K562 (cell line): Measurements from ENCODE around the gene PIGV. TPM values are rescaled to one million over a fixed set of nuclear protein-coding genes. Genes with fewer than 3 reads are reported as not detected.

ENCODE experiments used
- EP300 ChIP-seq: IDR thresholded peaks from 2 replicates; pipeline ENCODE4 v1.6.1; 2012; ENCODE audit warnings: low read length, improper control_type of control experiment
- FOXP4 ChIP-seq: sonication (generic); formaldehyde crosslinking; IDR thresholded peaks from 2 replicates; pipeline ENCODE4 v1.8.0; 2022; ENCODE audit warnings: mild to moderate bottlenecking, missing genetic modification reagents, borderline replicate concordance
- HDGF ChIP-seq: fragments of 450-650 bp; IDR thresholded peaks from 2 replicates; pipeline ENCODE4 v1.6.1; 2016
- LEF1 ChIP-seq: fragments of 450-650 bp; IDR thresholded peaks from 2 replicates; pipeline ENCODE4 v1.6.1; 2016; ENCODE audit warnings: mild to moderate bottlenecking
- MTA3 ChIP-seq: fragments of 450-650 bp; formaldehyde crosslinking; IDR thresholded peaks from 2 replicates; pipeline ENCODE4 v1.6.1; 2017; ENCODE audit warnings: mild to moderate bottlenecking, borderline replicate concordance
- NFIX ChIP-seq: fragments of 250-450 bp; sonication (Bioruptor Pico); IDR thresholded peaks from 2 replicates; pipeline ENCODE4 v1.4.0; 2020; ENCODE audit warnings: low read depth, mild to moderate bottlenecking, moderate library complexity
- PREB ChIP-seq: sonication (generic); formaldehyde crosslinking; IDR thresholded peaks from 2 replicates; pipeline ENCODE4 v1.8.1; 2023; ENCODE audit warnings: mild to moderate bottlenecking, missing genetic modification reagents
- PTBP1 ChIP-seq: fragments of 200-400 bp; formaldehyde crosslinking; IDR thresholded peaks from 2 replicates; pipeline ENCODE4 v1.6.1; 2017; ENCODE audit warnings: low read depth, low read length
- RBM34 ChIP-seq: fragments of 200-400 bp; formaldehyde crosslinking; IDR thresholded peaks from 2 replicates; pipeline ENCODE4 v1.6.1; 2018; ENCODE audit warnings: low read length, borderline replicate concordance; ENCODE audit not compliant: insufficient read depth
- REST ChIP-seq, 2 experiments: fragments of 450-650 bp; formaldehyde crosslinking in 1 of 2; IDR thresholded peaks; 2 replicates each; pipeline versions ENCODE4 v1.4.0 to v1.6.1; 2014 to 2020; ENCODE audit warnings: mild to moderate bottlenecking in 2 of 2, borderline replicate concordance in 1 of 2, low read depth in 1 of 2
- TAF7 ChIP-seq: fragments of 450-650 bp; IDR thresholded peaks from 2 replicates; pipeline ENCODE4 v1.6.1; 2016; ENCODE audit warnings: missing genetic modification characterization, missing compliant biosample characterization
- TSC22D4 ChIP-seq: fragments of 450-650 bp; IDR thresholded peaks from 2 replicates; pipeline ENCODE4 v1.6.1; 2016; ENCODE audit warnings: missing genetic modification characterization, missing biosample characterization, control low read depth
- ZBTB34 ChIP-seq: fragments of 250-450 bp; sonication (Bioruptor Pico); IDR thresholded peaks from 2 replicates; pipeline ENCODE4 v1.8.0; 2021; ENCODE audit warnings: mild to moderate bottlenecking, moderate library complexity
- ZNF311 ChIP-seq: fragments of 250-450 bp; sonication (Bioruptor Pico); IDR thresholded peaks from 2 replicates; pipeline ENCODE4 v1.4.0; 2020; ENCODE audit warnings: mild to moderate bottlenecking, moderate library complexity
- polyA plus RNA-seq, 8 experiments: library from polyadenylated mRNA; depleted of rRNA in 4 of 8; stranded (reverse) in 5 of 8; unstranded in 3 of 8; fragments of >200 nt; fragmentation: Nextera tagmentation in 2 of 8; fragmentation: Illumina TruSeq in 1 of 8; extraction: Ambion mirVana in 2 of 8; extraction: Trizol in 1 of 8; gene quantifications; 2 replicates each; pipeline versions ENCODE4 v1.2.1 to v1.2.3, GENCODE V29; 2011 to 2014; ENCODE audit warnings: inconsistent platforms in 1 of 8, missing spikeins in 1 of 8
- total RNA-seq, 7 experiments: library from RNA; depleted of rRNA in 6 of 7; stranded (reverse); fragments of >200 nt in 6 of 7; fragmentation: Illumina TruSeq in 2 of 7; extraction: Trizol in 2 of 7; gene quantifications; 2 replicates each; pipeline versions ENCODE4 v1.2.1 to v1.2.3, GENCODE V29; 2011 to 2021; ENCODE audit warnings: low replicate concordance in 1 of 7

PIGV gene
- total and polyA plus RNA-seq, 9 of the 15 experiments (the other 6 are each of a cell fraction or from before 2014, with no cell fraction given) = 8.4 to 21.8 (median 11.7) TPM

- TF ChIP-seq REST (IDR thresholded peaks at IDR 0.05; ENCODE audit: borderline replicate concordance) = no peak
- no peak for TF ChIP-seq REST (CRISPR knock-in tag; IDR thresholded peaks at IDR 0.05; ENCODE audit: low read depth)
- TF ChIP-seq PREB (CRISPR knock-in tag) = no peak
- no peak for TF ChIP-seq PTBP1
- no peak for TF ChIP-seq FOXP4 (CRISPR knock-in tag)
- no peak for TF ChIP-seq RBM34
- TF ChIP-seq TAF7 (tag) = peak; percentile 17; the same call in 1 of the 2 replicates
- 0 out of 2 replicates have a peak, but pooled peaks have one; percentile 73 for TF ChIP-seq MTA3
- no peak for TF ChIP-seq TSC22D4 (tag)
- TF ChIP-seq EP300 = peak; percentile 58
- no peak for TF ChIP-seq ZNF311
- TF ChIP-seq ZBTB34 = no peak
- TF ChIP-seq LEF1 = no peak
- TF ChIP-seq HDGF = peak; percentile 69; the same call in 1 of the 2 replicates
- TF ChIP-seq NFIX = no peak
Observed at GRCh38 chr1:26784023-26784871, 3.5 kb upstream of the PIGV start (continued).
